GM19468 (cell line): ENCODE data around the gene SCNN1B.
"Not testable (repeated sequence)": the region's sequence is repeated elsewhere in the genome, so short reads cannot be mapped to it uniquely, and the experiment has no call there.

ENCODE experiments used
- ATAC-seq: cut with Tn5 transposase; IDR thresholded peaks from one replicate; pipeline ENCODE4 v1.9.1; 2021; ENCODE audit warnings: mild to moderate bottlenecking, moderate library complexity, moderate number of reproducible peaks; ENCODE audit not compliant: unreplicated experiment; ENCODE audit errors: extremely low read depth

SCNN1B gene

GRCh38 chr16:23286131-23286532 lies 16.0 kb upstream of the SCNN1B start:
- ATAC-seq, result no peak

DNA sequence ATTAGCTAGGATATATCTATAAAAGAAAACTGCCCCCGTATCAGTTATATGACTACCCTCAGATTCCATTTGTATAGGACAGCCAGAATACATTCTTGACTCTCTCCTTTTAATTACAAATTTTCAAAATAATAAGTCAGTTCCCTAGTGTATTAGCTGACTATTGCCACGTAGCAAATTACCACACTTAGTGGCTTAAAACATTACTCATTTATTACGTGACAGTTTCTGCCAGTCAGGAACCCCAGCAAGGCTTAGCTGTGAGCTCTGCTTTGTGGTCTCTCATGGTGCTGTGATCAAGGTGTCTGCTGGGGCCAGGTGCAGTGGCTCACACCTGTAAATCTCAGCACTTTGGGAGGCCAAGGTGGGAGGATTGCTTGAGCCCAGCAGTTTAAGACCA lies 13.9 kb upstream of the SCNN1B start:
- ATAC-seq, result no peak

DNA sequence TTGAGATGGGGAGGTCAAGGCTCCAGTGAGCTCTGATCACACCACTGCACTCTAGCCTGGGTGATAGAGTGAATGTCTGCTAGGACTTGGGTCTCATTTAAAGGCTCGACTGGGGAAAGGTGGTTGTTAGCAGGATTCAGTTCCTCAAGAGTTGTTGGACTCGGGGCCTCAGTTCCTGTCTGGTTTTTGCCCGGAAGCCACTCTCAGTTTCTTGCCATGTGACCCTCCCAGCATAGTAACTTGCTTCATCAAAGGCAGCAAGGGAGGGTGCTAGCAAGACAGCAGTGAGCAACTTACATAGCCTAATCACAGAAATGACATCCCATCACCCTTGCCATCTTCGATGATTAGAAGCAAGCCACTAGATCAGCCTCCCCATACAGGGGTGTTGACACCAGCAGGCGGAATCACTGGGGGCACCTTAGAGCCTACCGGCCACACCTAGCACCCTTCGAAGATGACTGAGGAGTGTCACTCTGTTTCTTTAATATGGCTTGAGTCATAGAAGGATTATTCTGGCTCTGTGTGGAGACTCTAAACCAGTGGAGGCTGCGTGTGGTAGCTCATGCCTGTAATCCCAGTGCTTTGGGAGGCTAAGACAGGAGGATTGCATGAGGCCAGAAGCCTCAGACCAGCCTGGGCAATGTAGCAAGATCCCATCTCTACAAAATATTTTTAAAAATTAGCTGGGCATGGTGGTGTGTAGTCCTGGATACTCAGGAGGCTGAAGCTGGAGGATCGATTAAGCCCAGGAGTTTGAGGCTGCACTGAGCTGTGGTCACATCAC lies 13.2 kb upstream of the SCNN1B start:
- ATAC-seq, result no peak

GRCh38 chr16:23290189-23291062 lies 11.7 kb upstream of the SCNN1B start:
- no peak for ATAC-seq

- ATAC-seq, result no peak
Measured at GRCh38 chr16:23293016-23293415, 9.1 kb upstream of the SCNN1B start.

DNA sequence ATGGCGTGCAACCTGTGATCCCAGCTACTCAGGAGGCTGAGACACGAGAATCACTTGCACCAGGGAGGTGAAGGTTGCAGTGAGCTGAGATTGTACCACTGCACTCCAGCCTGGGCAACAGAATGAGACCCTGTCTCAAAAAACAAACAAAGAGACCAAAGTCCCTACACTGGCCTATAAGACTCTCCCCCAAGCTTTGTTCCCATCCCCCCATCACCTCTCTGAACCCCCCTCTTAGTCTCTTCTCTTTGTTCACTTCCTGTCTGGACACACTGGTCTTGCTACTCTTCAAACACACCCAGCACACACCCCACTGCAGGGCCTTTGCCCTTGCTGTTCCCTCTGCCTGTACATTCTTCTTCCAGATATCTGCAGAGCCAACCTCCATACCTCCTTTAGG lies 7.8 kb upstream of the SCNN1B start:
- ATAC-seq, result no peak

GRCh38 chr16:23296994-23297393 lies 5.1 kb upstream of the SCNN1B start:
- no peak for ATAC-seq

- no peak for ATAC-seq
Measured at GRCh38 chr16:23298290-23298915, 3.7 kb upstream of the SCNN1B start.

GRCh38 chr16:23299815-23300214 lies 2.3 kb upstream of the SCNN1B start:
- not testable (repeated sequence) for ATAC-seq

GRCh38 chr16:23301251-23302044 lies 654 bp upstream of the SCNN1B start:
- ATAC-seq, result no peak

GRCh38 chr16:23303685-23304084 lies 1.6 kb downstream of the SCNN1B start:
- no peak for ATAC-seq

DNA sequence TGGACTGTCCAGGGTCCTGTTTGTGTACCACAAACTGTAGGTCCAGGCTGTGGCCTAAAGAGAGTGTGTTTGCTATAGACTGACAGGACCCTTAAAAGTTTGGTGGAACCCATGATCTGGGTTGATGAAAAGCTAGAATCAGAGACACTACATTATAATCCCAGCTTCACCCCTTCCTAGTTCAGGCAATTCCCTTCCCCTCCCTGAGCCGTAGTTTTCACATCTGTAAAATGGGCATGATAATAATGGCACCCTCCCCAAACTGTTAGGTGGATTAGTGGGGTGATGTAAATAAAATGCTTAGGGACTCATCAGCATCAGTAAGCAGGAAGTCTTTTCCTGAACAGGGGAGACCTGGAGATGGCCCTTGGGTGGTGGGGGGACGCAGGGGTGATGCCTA lies 2.5 kb downstream of the SCNN1B start:
- no peak for ATAC-seq

DNA sequence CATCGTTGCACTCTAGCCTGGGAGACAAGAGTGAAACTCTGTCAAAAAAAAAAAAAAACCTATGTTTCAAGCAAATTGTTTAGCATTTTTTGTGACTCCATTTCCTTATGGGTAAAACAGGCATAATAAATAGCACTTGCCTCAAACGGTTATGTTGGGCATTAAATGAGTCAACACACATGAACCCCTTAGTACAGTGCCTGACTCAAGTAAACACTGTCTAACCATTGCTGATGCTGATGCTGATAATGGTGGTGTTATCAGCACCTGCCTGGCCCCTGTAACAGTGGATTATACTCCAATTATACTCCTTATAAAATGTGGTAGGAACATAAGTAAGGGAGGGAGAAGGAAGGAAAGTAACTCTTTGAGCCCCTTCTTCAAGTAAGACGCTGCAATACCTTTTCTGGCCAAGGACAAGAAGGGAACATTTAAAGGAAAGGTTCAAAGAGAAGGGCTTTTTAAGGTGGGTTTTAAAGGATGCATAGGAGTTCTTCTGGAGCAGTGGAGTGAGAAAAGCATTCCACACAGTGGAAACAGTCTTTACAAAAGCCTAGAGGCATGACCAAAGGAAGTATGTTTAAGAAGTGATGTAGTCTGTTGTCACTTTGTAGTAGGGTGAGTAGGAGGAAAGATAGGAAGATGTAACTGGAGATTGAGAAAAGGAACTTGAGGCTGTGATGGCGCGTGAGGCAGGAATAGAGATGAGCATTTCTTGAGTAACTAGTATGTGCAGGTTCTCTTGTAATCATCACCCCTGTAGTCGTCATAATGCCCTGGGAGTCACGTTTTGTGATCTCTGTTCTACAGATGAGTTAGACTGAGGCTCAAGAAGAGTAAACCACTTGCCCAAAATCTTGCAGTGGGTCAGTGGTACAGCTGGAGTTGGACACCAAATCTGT lies 4.3 kb downstream of the SCNN1B start:
- ATAC-seq, result no peak

GRCh38 chr16:23310217-23310616 lies 8.1 kb downstream of the SCNN1B start:
- ATAC-seq, result no peak

DNA sequence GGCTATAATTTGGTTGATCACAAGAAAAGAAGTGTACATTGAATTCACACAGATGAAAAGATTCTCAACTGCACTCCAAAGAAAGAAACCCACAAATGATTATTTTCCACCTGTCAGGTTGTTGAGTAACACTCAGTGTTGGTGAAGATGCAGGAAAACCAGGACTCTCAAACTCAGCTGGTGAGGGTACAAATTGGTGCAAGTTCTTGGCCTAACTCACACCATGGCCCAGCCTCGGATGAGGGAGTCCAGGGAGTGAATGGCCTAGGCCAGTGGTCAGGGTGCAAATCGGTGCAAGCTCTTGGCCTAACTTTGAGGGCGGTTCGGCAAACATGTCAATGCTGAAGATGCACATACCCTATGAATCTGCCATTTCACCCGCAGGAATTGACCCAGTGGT lies 8.6 kb downstream of the SCNN1B start:
- no peak for ATAC-seq

DNA sequence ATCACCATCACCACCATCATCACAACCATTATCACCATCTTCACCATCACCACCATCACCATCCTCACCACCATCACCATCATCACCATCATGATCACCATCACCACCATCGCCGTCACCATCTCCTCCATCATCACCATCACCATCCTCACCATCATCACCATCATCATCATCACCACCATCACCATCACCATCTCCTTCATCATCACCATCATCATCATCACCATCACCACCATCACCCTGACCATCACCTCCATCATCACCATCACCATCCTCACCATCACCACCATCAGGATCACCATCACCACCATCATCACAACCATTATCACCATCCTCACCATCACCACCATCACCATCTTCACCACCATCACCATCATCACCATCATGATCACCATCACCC lies 14.1 kb downstream of the SCNN1B start:
- no peak for ATAC-seq

GRCh38 chr16:23316634-23317265 lies 14.6 kb downstream of the SCNN1B start:
- ATAC-seq, result no peak

DNA sequence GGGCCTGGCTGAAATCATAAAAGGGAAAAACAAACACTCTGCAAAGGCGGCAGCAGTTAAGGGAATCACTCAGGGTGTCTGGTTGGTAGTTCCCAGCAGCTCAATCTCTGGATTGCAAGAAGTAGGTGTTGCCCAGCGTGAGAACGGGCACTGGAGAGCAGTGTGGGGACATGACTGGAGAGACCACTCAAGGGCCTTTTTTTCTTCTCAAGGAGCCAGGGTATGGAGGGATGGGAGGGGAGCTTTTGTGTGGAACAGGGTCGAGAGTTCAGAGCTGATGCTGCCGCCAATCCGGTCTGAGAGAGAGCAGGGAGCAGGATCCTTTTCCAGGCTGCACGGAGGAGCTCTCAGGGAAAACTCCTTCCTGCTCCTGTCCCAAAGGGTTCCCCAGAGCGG lies 15.2 kb downstream of the SCNN1B start:
- no peak for ATAC-seq

DNA sequence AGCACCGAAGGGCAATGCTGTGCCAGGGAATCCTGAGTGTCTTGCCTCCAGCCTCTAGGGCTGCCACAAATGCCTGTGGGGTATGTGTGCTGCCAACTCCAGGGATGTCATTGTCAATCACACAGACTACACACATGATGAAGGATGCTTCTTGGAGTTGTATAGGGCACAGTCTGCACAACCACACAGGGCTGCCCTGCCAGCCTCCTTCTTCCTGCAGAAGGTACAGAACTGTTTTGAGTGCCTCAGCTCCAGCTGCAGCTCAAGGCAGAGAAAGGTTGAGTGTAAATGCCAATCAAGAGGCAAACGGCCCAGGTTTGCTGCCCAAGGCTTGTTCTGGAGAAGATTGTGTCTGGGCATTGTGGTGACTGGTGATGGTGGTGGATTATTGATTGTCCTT lies 15.6 kb downstream of the SCNN1B start:
- ATAC-seq, result no peak
